H1 (cell line): ENCODE data around the gene SLC5A11. TPM values are rescaled to one million over a fixed set of nuclear protein-coding genes. Genes with fewer than 3 reads are reported as not detected.

Experiments
- CTCF ChIA-PET: fragments of 300-600 bp; sonication (Branson Sonifier 250); formaldehyde crosslinking; loops from one replicate; lab custom pipeline; 2021; ENCODE audit not compliant: partially characterized antibody; lab: Charles Lee
- POLR2A ChIA-PET: fragments of 300-600 bp; sonication (Branson Sonifier 250); formaldehyde crosslinking; loops from one replicate; lab custom pipeline; 2021; ENCODE audit warnings: inconsistent platforms; ENCODE audit not compliant: partially characterized antibody; lab: Charles Lee
- DNase-seq, 2 experiments: peaks; one replicate each; pipeline versions ENCODE4 v3.0.0 to v3.0.0-alpha.2; 2010 to 2022; ENCODE audit warnings: low spot score in 2 of 2, low read depth in 1 of 2, mixed read lengths in 1 of 2
- FAIRE-seq: peaks from 2 replicates; lab custom pipeline; 2011; peaks lifted over from hg19 to GRCh38; lab: Jason Lieb, UNC
- H2AFZ ChIP-seq: 2 replicates; pipeline ENCODE4 v1.8.1; 2012; ENCODE audit warnings: low read length, inconsistent platforms
- H2AK5ac ChIP-seq: 2 replicates; pipeline ENCODE4 v1.6.1; 2013; ENCODE audit warnings: low read depth, low read length
- H2BK120ac ChIP-seq: replicated peaks from 2 replicates; pipeline ENCODE3; 2013; ENCODE audit warnings: low read depth, low read length, inconsistent platforms
- H2BK12ac ChIP-seq: 2 replicates; pipeline ENCODE4 v1.6.1; 2013; ENCODE audit warnings: low read depth, low read length
- H2BK15ac ChIP-seq: 2 replicates; pipeline ENCODE4 v1.6.1; 2013; ENCODE audit warnings: low read length
- H2BK20ac ChIP-seq: 2 replicates; pipeline ENCODE4 v1.6.1; 2013; ENCODE audit warnings: low read length
- H2BK5ac ChIP-seq: 2 replicates; pipeline ENCODE4 v1.6.1; 2013; ENCODE audit warnings: low read depth, low read length
- H3K14ac ChIP-seq: 2 replicates; pipeline ENCODE4 v1.6.1; 2013; ENCODE audit warnings: inconsistent platforms; ENCODE audit not compliant: insufficient read length
- H3K18ac ChIP-seq: 2 replicates; pipeline ENCODE4 v1.6.1; 2013; ENCODE audit warnings: low read length; ENCODE audit errors: extremely low read depth
- H3K23ac ChIP-seq: 2 replicates; pipeline ENCODE4 v1.6.1; 2013; ENCODE audit warnings: inconsistent platforms; ENCODE audit not compliant: insufficient read length
- H3K23me2 ChIP-seq: 2 replicates; pipeline ENCODE4 v1.6.1; 2013; ENCODE audit warnings: low read depth, low read length
- H3K27ac ChIP-seq: 2 replicates; pipeline ENCODE4 v1.6.1; 2011; ENCODE audit warnings: low read depth, low read length, inconsistent platforms
- H3K27me3 ChIP-seq, 4 experiments: replicated peaks in 1 of 4; 1 replicate in 1 of 4; 2 replicates in 3 of 4; pipeline versions ENCODE4 v1.6.1 to v1.8.1; 2011 to 2013; ENCODE audit warnings: low read length in 3 of 4, mild to moderate bottlenecking in 3 of 4, inconsistent platforms in 2 of 4, mixed read lengths in 2 of 4, moderate library complexity in 1 of 4; ENCODE audit not compliant: control insufficient read depth in 3 of 4, insufficient read depth in 3 of 4; ENCODE audit errors: extremely low read depth in 1 of 4
- H3K36me3 ChIP-seq, 4 experiments: 2 replicates each; pipeline versions ENCODE4 v1.6.1 to v1.8.1; 2011 to 2013; ENCODE audit warnings: mild to moderate bottlenecking in 4 of 4, low read length in 3 of 4, moderate library complexity in 2 of 4, control low read depth in 1 of 4, inconsistent platforms in 1 of 4; ENCODE audit not compliant: insufficient read depth in 4 of 4, control insufficient read depth in 2 of 4
- H3K4ac ChIP-seq: replicated peaks from 2 replicates; pipeline ENCODE3; 2013; ENCODE audit warnings: low read length, low read depth, mixed read lengths, inconsistent platforms; ENCODE audit not compliant: insufficient read length
- H3K4me1 ChIP-seq, 4 experiments: replicated peaks in 1 of 4; 1 replicate in 1 of 4; 2 replicates in 3 of 4; pipeline versions ENCODE4 v1.6.1 to v1.8.1; 2011 to 2013; ENCODE audit warnings: low read length in 3 of 4, inconsistent platforms in 2 of 4, mixed read lengths in 1 of 4; ENCODE audit not compliant: insufficient read depth in 4 of 4, control insufficient read depth in 3 of 4
- H3K4me2 ChIP-seq, 2 experiments: 2 replicates each; pipeline versions ENCODE4 v1.6.1 to v1.8.1; 2011 to 2013; ENCODE audit warnings: low read depth in 2 of 2, low read length in 2 of 2, control low read depth in 1 of 2, inconsistent platforms in 1 of 2, mild to moderate bottlenecking in 1 of 2; ENCODE audit not compliant: insufficient read depth in 1 of 2
- H3K4me3 ChIP-seq, 4 experiments: fragments of 200-600, 300-600 bp in 1 of 4; sonication (generic), shearing (Covaris generic), sonication (Bioruptor Twin) in 1 of 4; 2 replicates each; pipeline versions ENCODE4 v1.5.1 to v1.8.1; 2011 to 2016; ENCODE audit warnings: low read length in 4 of 4, low read depth in 3 of 4, control low read depth in 2 of 4, inconsistent platforms in 2 of 4, mild to moderate bottlenecking in 2 of 4, mixed read lengths in 1 of 4, moderate library complexity in 1 of 4; ENCODE audit not compliant: insufficient read depth in 2 of 4; ENCODE audit errors: extremely low read depth in 1 of 4
- H3K56ac ChIP-seq: replicated peaks from 2 replicates; pipeline ENCODE3; 2013; ENCODE audit warnings: low read depth, mild to moderate bottlenecking, mixed read lengths, low read length, inconsistent platforms; ENCODE audit not compliant: insufficient read length
- H3K79me1 ChIP-seq: 2 replicates; pipeline ENCODE4 v1.6.1; 2013; ENCODE audit warnings: low read depth, low read length, control low read depth
- H3K79me2 ChIP-seq, 2 experiments: 2 replicates each; pipeline versions ENCODE4 v1.6.1 to v1.8.1; 2012 to 2013; ENCODE audit warnings: low read length in 2 of 2, mild to moderate bottlenecking in 2 of 2, inconsistent platforms in 1 of 2; ENCODE audit not compliant: insufficient read depth in 2 of 2, control insufficient read depth in 1 of 2
- H3K9ac ChIP-seq, 4 experiments: replicated peaks in 1 of 4; 1 replicate in 1 of 4; 2 replicates in 3 of 4; pipeline versions ENCODE4 v1.6.1 to v1.8.1; 2011 to 2013; ENCODE audit warnings: low read depth in 3 of 4, low read length in 3 of 4, control low read depth in 2 of 4, mild to moderate bottlenecking in 2 of 4, moderate library complexity in 2 of 4, inconsistent platforms in 1 of 4; ENCODE audit errors: extremely low read depth in 1 of 4
- H3K9me3 ChIP-seq, 2 experiments: 2 replicates each; pipeline versions ENCODE4 v1.6.1 to v1.8.1; 2012 to 2013; ENCODE audit warnings: mild to moderate bottlenecking in 2 of 2, moderate library complexity in 2 of 2, control low read depth in 1 of 2, inconsistent platforms in 1 of 2, low read depth in 1 of 2, low read length in 1 of 2, mixed read lengths in 1 of 2; ENCODE audit not compliant: insufficient read depth in 2 of 2
- H4K20me1 ChIP-seq, 2 experiments: replicated peaks in 1 of 2; 2 replicates each; pipeline versions ENCODE3 to v1.8.1; 2011 to 2013; ENCODE audit warnings: inconsistent platforms in 2 of 2, low read length in 2 of 2, mild to moderate bottlenecking in 1 of 2; ENCODE audit not compliant: insufficient read depth in 2 of 2, control insufficient read depth in 1 of 2
- H4K5ac ChIP-seq: 2 replicates; pipeline ENCODE4 v1.6.1; 2013; ENCODE audit warnings: low read length, low read depth, mixed read lengths, inconsistent platforms; ENCODE audit not compliant: insufficient read length
- H4K8ac ChIP-seq: 2 replicates; pipeline ENCODE4 v1.8.0; 2013; ENCODE audit warnings: mild to moderate bottlenecking, moderate library complexity, low read length, inconsistent platforms; ENCODE audit not compliant: insufficient read depth; ENCODE audit errors: extremely low read depth
- H4K91ac ChIP-seq: replicated peaks from 2 replicates; pipeline ENCODE3; 2013; ENCODE audit warnings: low read length, mixed read lengths, inconsistent platforms; ENCODE audit not compliant: insufficient read length
- EZH2 ChIP-seq: fragments of 200-600 bp; sonication (generic); IDR thresholded peaks from 2 replicates; pipeline ENCODE4 v1.7.1; 2012; ENCODE audit warnings: low read depth, mild to moderate bottlenecking, moderate library complexity, low read length, inconsistent platforms; ENCODE audit not compliant: severe bottlenecking
- KDM4A ChIP-seq: IDR thresholded peaks from one replicate; pipeline ENCODE4 v1.7.1; 2012; ENCODE audit warnings: low read depth, mild to moderate bottlenecking, moderate library complexity, low read length, inconsistent platforms; ENCODE audit not compliant: severe bottlenecking
- RBBP5 ChIP-seq: IDR thresholded peaks from 2 replicates; pipeline ENCODE4 v1.7.1; 2012; ENCODE audit warnings: low read depth, mild to moderate bottlenecking, inconsistent platforms, low read length, moderate library complexity, borderline replicate concordance
- SIN3A ChIP-seq, 2 experiments: IDR thresholded peaks in 1 of 2; conservative IDR thresholded peaks in 1 of 2; 2 replicates each; pipeline ENCODE4 v1.6.1; 2011 to 2012; ENCODE audit warnings: low read length in 2 of 2, improper control_type of control experiment in 1 of 2, low read depth in 1 of 2, mild to moderate bottlenecking in 1 of 2
- WGBS, 2 experiments: shearing (Covaris generic) in 1 of 2; methylation state at CpG; one replicate each; pipeline versions ENCODE4 v1.1.6 to v1.1.7; 2013 to 2015; ENCODE audit warnings: low lambda C conversion rate in 2 of 2, mixed read lengths in 2 of 2, inconsistent platforms in 1 of 2, low coverage in 1 of 2, missing lambda C conversion rate in 1 of 2; ENCODE audit not compliant: insufficient replicate concordance in 2 of 2, insufficient coverage in 1 of 2, insufficient read length in 1 of 2; ENCODE audit errors: extremely low coverage in 1 of 2, missing lambda C conversion rate in 1 of 2; 5-methylcytosine and 5-hydroxymethylcytosine counted together
- polyA plus RNA-seq, 7 experiments: library from polyadenylated mRNA; depleted of rRNA in 3 of 7; stranded (reverse) in 5 of 7; unstranded in 2 of 7; fragments of >200 nt in 5 of 7; fragments of 200-250 nt in 2 of 7; gene quantifications; 1 replicate in 5 of 7; 2 replicates in 1 of 7; 4 replicates in 1 of 7; pipeline versions ENCODE4 v1.2.1 to v1.2.3, GENCODE V29; 2011 to 2013; ENCODE audit warnings: missing spikeins in 2 of 7, mixed read lengths in 2 of 7
- total RNA-seq: library from RNA; stranded (reverse); fragmentation: NEBNext Ultra II Directional; extraction: Animal tissue kit (Norgen Biotek cat#: 25700); gene quantifications from 2 replicates; pipeline ENCODE4 v1.2.1, GENCODE V29; 2021
- TF ChIP-seq, protein P1 (sequence below): IDR thresholded peaks from 2 replicates; pipeline ENCODE4 v1.6.1; 2011; ENCODE audit warnings: low read depth, mild to moderate bottlenecking, low read length; ENCODE audit not compliant: insufficient read depth

The SLC5A11 gene
- total and polyA plus RNA-seq, 2 of the 8 experiments (the other 6 are each of a cell fraction or from before 2014, with no cell fraction given): 0.26 to 0.59 TPM

DNA sequence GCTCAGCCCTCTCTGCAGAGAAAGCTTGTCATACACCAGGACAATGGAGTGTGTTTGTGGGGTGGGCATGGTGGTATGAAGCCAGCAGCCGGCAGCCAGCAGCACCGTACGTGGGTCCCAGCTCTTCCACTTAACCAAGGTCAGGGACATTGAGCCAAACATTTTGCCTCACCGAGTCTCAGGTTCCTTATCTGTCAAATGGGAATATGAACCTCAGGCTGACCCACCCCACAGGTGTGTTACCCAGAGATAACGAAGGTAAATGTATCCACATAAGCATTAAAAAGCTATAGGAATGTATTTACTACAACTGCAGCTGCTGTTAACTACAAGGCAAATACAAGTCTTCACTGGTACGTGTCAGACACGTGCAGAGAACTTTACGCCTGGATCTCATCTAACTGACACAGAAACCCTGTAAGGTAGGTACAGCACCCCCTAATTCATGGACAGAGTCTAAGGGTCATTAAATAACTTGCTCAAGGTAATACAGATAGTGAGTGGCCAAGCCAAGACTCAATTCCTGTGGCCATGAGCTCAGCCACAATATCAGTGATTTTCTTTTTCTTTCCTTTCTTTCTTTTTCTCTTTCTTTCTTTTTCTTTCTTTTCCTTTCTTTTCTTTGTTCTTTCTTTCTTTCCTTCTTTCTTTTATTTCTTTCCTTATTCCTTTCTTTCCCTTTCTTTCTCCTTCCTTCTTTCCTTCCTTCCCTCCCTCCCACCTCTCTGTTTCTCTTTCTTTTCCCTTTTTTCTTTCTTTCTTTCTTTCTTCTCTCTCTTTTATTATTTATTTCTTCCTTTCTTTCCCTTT lies 990 bp downstream of the SLC5A11 start:
- H3K27ac ChIP-seq: no peak overlapping the region
- no peak overlapping the region for H2BK15ac ChIP-seq
- H3K14ac ChIP-seq: no peak overlapping the region
- H2BK120ac ChIP-seq: no peak overlapping the region
- H3K4ac ChIP-seq: no peak overlapping the region
- FAIRE-seq (no peak), DNase-seq (no peak)
- H3K56ac ChIP-seq: no peak overlapping the region
- H3K4me2 ChIP-seq: no peak overlapping the region
- no peak overlapping the region for H3K4me3 ChIP-seq
- no peaks in the 10 kb centered on the region for H3K79me1 ChIP-seq
- no peaks in the 10 kb centered on the region for H3K36me3 ChIP-seq
- no peaks in the 10 kb centered on the region for H3K23me2 ChIP-seq
- no peak overlapping the region; the same call in 1 of the 2 replicates for H4K8ac ChIP-seq
- no peak overlapping the region for H4K5ac ChIP-seq
- H3K23ac ChIP-seq: no peak overlapping the region
- no peak overlapping the region for H3K9ac ChIP-seq
- no peaks in the 10 kb centered on the region for H4K20me1 ChIP-seq
- 85% methylated on average over 8 of the region's 8 CpGs; no CpG with 5 or more reads in 1 of the 2 experiments for WGBS, 2 experiments
- no peak overlapping the region for H2BK5ac ChIP-seq
- H3K18ac ChIP-seq: no peak overlapping the region
- no peaks in the 10 kb centered on the region for H3K9me3 ChIP-seq
- POLR2A ChIA-PET: no interaction called here
- no peaks in the 10 kb centered on the region for H3K79me2 ChIP-seq
- H3K4me1 ChIP-seq: no peaks in the 10 kb centered on the region
- H2AK5ac ChIP-seq: no peak overlapping the region
- H2AFZ ChIP-seq: no peak overlapping the region
- no peak overlapping the region for H2BK12ac ChIP-seq
- no peaks in the 10 kb centered on the region for H3K27me3 ChIP-seq
- H4K91ac ChIP-seq: no peak overlapping the region
- no peak overlapping the region for H2BK20ac ChIP-seq
- CTCF ChIA-PET: interaction anchor here (1.8 to 2.6 kb wide), 2 partner anchors 12 to 60 kb away, joined by 7 to 9 read pairs; no protein-coding TSS in a partner anchor
- TF ChIP-seq EZH2: no peak
- no peak for TF ChIP-seq SIN3A (conservative IDR thresholded peaks at IDR 0.05 in 1 of 2, IDR thresholded peaks at IDR 0.05 in 1 of 2; ENCODE audit: low read depth in 1 of 2, low read length in 2 of 2)
- no peak for TF ChIP-seq KDM4A
- TF ChIP-seq, protein P1, sequence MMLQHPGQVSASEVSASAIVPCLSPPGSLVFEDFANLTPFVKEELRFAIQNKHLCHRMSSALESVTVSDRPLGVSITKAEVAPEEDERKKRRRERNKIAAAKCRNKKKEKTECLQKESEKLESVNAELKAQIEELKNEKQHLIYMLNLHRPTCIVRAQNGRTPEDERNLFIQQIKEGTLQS: no peak
- no peak for TF ChIP-seq RBBP5
